GM12878 (cell line): Measurements from ENCODE around the gene BPIFB4. TPM values are rescaled to one million over a fixed set of nuclear protein-coding genes. Genes with fewer than 3 reads are reported as not detected.

Source experiments
- ATAC-seq: fragments of 200-7000 bp; cut with Tn5 transposase; 3 replicates; pipeline ENCODE4 v1.9.1; 2020; ENCODE audit warnings: mild to moderate bottlenecking, moderate library complexity
- BruUV-seq: library from RNA; stranded (reverse); fragments of 400-500 nt; replicated peaks from 2 replicates; lab custom pipeline; 2021; lab: Mats Ljungman, UMichigan
- CTCF ChIA-PET: fragments of 300-600 bp; sonication (Branson Sonifier 250); formaldehyde crosslinking; extraction: SDS; loops from one replicate; lab custom pipeline; 2021; ENCODE audit warnings: inconsistent platforms; lab: Yijun Ruan, JAX
- POLR2A ChIA-PET: fragments of 350-600 bp; formaldehyde crosslinking; extraction: SDS; loops from one replicate; lab custom pipeline; 2021; ENCODE audit warnings: inconsistent platforms; lab: Charles Lee
- RAD21 ChIA-PET: fragments of 300-600 bp; sonication (Branson Sonifier 250); formaldehyde crosslinking; loops from one replicate; lab custom pipeline; 2023; ENCODE audit warnings: antibody characterized with exemption; ENCODE audit not compliant: unreplicated experiment; lab: Charles Lee
- SMC1A ChIA-PET: fragments of 300-600 bp; sonication (Branson Sonifier 250); formaldehyde crosslinking; loops from one replicate; lab custom pipeline; 2023; ENCODE audit not compliant: unreplicated experiment, uncharacterized antibody; lab: Charles Lee
- DNase-seq: peaks from one replicate; pipeline ENCODE4 v3.0.0-alpha.2; 2011; ENCODE audit warnings: low read depth, low spot score
- FAIRE-seq: peaks from 3 replicates; lab custom pipeline; 2011; peaks lifted over from hg19 to GRCh38; lab: Jason Lieb, UNC
- H2AFZ ChIP-seq: 2 replicates; pipeline ENCODE4 v1.6.0; 2011; ENCODE audit warnings: low read depth, low read length, control low read depth; ENCODE audit not compliant: control insufficient read depth
- H3K27ac ChIP-seq: 2 replicates; pipeline ENCODE4 v1.5.1; 2011; ENCODE audit warnings: control low read depth; ENCODE audit not compliant: control insufficient read depth, insufficient read depth
- H3K27me3 ChIP-seq, 2 experiments: replicated peaks in 1 of 2; 2 replicates each; pipeline versions ENCODE4 v1.6.0 to v1.6.1; 2011; ENCODE audit warnings: low read length in 1 of 2; ENCODE audit not compliant: control insufficient read depth in 2 of 2, insufficient read depth in 2 of 2
- H3K36me3 ChIP-seq, 2 experiments: 2 replicates each; pipeline ENCODE4 v1.5.1; 2011; ENCODE audit warnings: low read length in 1 of 2; ENCODE audit not compliant: control insufficient read depth in 2 of 2, insufficient read depth in 2 of 2
- H3K4me1 ChIP-seq: 2 replicates; pipeline ENCODE4 v1.6.1; 2011; ENCODE audit warnings: mild to moderate bottlenecking, low read length, moderate library complexity, mixed read lengths; ENCODE audit not compliant: control insufficient read depth, insufficient read depth
- H3K4me2 ChIP-seq: 2 replicates; pipeline ENCODE4 v1.6.0; 2011; ENCODE audit warnings: control low read depth; ENCODE audit not compliant: control insufficient read depth, insufficient read depth
- H3K4me3 ChIP-seq: fragments of 200-600 bp; sonication (generic); 2 replicates; pipeline ENCODE4 v1.5.1; 2016
- H3K79me2 ChIP-seq: 2 replicates; pipeline ENCODE4 v1.6.0; 2011; ENCODE audit warnings: low read length; ENCODE audit not compliant: control insufficient read depth, insufficient read depth
- H3K9ac ChIP-seq: 2 replicates; pipeline ENCODE4 v1.8.0; 2011; ENCODE audit warnings: low read length, control low read depth, mixed read lengths; ENCODE audit not compliant: control insufficient read depth, insufficient read depth
- H3K9me3 ChIP-seq: replicated peaks from 3 replicates; pipeline ENCODE4 v1.5.1; 2011; ENCODE audit warnings: mild to moderate bottlenecking, low read length; ENCODE audit not compliant: control insufficient read depth, insufficient read depth
- H4K20me1 ChIP-seq: 2 replicates; pipeline ENCODE4 v1.6.0; 2011; ENCODE audit not compliant: control insufficient read depth, insufficient read depth
- BCL3 ChIP-seq: IDR thresholded peaks from 2 replicates; pipeline ENCODE4 v1.6.1; 2011; ENCODE audit warnings: borderline replicate concordance, low read depth, mild to moderate bottlenecking, moderate library complexity, low read length; ENCODE audit not compliant: insufficient read depth, poor library complexity, severe bottlenecking
- CHD2 ChIP-seq: IDR thresholded peaks from 2 replicates; pipeline ENCODE4 v1.6.1; 2011; ENCODE audit warnings: low read depth, low read length, improper control_type of control experiment, borderline replicate concordance
- HDAC2 ChIP-seq: fragments of 200-600 bp; sonication (generic); IDR thresholded peaks from 2 replicates; pipeline ENCODE4 v1.6.1; 2017
- MYB ChIP-seq: fragments of 150-350 bp; IDR thresholded peaks from 2 replicates; pipeline ENCODE4 v1.6.1; 2014; ENCODE audit warnings: mild to moderate bottlenecking, low read depth, low read length, borderline replicate concordance
- NR2C1 ChIP-seq: fragments of 450-650 bp; IDR thresholded peaks from 2 replicates; pipeline ENCODE4 v1.6.1; 2017; ENCODE audit warnings: antibody characterized with exemption, mild to moderate bottlenecking, moderate library complexity
- PAX8 ChIP-seq: fragments of 450-650 bp; IDR thresholded peaks from 2 replicates; pipeline ENCODE4 v1.6.1; 2017; ENCODE audit warnings: mild to moderate bottlenecking, moderate library complexity
- POLR2AphosphoS5 ChIP-seq: IDR thresholded peaks from 2 replicates; pipeline ENCODE4 v1.6.1; 2011; ENCODE audit warnings: mild to moderate bottlenecking, low read length, inconsistent platforms
- PRDM15 ChIP-seq: fragments of 450-650 bp; formaldehyde crosslinking; IDR thresholded peaks from 2 replicates; pipeline ENCODE4 v1.4.0; 2020; ENCODE audit warnings: mild to moderate bottlenecking, moderate library complexity
- RAD21 ChIP-seq: IDR thresholded peaks from 2 replicates; pipeline ENCODE4 v1.6.1; 2011; ENCODE audit warnings: mild to moderate bottlenecking, low read depth, low read length, moderate library complexity; ENCODE audit not compliant: insufficient read depth
- RAD51 ChIP-seq: fragments of 450-650 bp; IDR thresholded peaks from 2 replicates; pipeline ENCODE4 v1.6.1; 2016; ENCODE audit warnings: moderate library complexity, mild to moderate bottlenecking, inconsistent platforms
- STAT3 ChIP-seq: IDR thresholded peaks from 2 replicates; pipeline ENCODE4 v1.6.1; 2011; ENCODE audit warnings: low read depth, low read length, improper control_type of control experiment
- USF1 ChIP-seq: IDR thresholded peaks from 2 replicates; pipeline ENCODE4 v1.6.1; 2011; ENCODE audit warnings: borderline replicate concordance, low read depth, mild to moderate bottlenecking, moderate library complexity, mixed read lengths, low read length; ENCODE audit not compliant: insufficient read depth; ENCODE audit errors: extremely low read length
- WGBS: methylation state at CpG from one replicate; pipeline ENCODE4 v1.1.6; 2016; ENCODE audit warnings: low lambda C conversion rate; ENCODE audit not compliant: insufficient replicate concordance, insufficient coverage; ENCODE audit errors: missing lambda C conversion rate; 5-methylcytosine and 5-hydroxymethylcytosine counted together
- in situ Hi-C: fragments of 300-500 bp; cut with MboI; formaldehyde crosslinking; loops from 9 replicates; pipeline ENCODE4 v1.14.3; 2018; ENCODE audit warnings: mixed read lengths
- intact Hi-C: fragments of 100-400 bp; cut with micrococcal nuclease; formaldehyde crosslinking; loops from one replicate; pipeline ENCODE4 v1.14.2; 2022; ENCODE audit not compliant: unreplicated experiment
- polyA plus RNA-seq, 11 experiments: library from polyadenylated mRNA; depleted of rRNA in 4 of 11; unstranded in 6 of 11; stranded (reverse) in 5 of 11; fragments of >200 nt; fragmentation: Nextera tagmentation in 4 of 11; fragmentation: Illumina TruSeq in 1 of 11; extraction: Ambion mirVana in 4 of 11; extraction: Trizol in 1 of 11; gene quantifications; 1 replicate in 1 of 11; 2 replicates in 10 of 11; pipeline versions ENCODE4 v1.2.1 to v1.2.3, GENCODE V29; 2011 to 2016; ENCODE audit warnings: inconsistent platforms in 2 of 11, missing spikeins in 2 of 11, low read depth in 1 of 11
- total RNA-seq, 4 experiments: library from RNA; depleted of rRNA in 3 of 4; stranded (reverse); fragments of >200 nt in 3 of 4; fragmentation: Illumina TruSeq in 1 of 4; extraction: Trizol in 1 of 4; gene quantifications; 2 replicates each; pipeline versions ENCODE4 v1.2.1 to v1.2.3, GENCODE V29; 2013 to 2021

The BPIFB4 gene
- total and polyA plus RNA-seq, 10 of the 15 experiments (the other 5 are each of a cell fraction or from before 2014, with no cell fraction given), result 0.12 TPM; not detected in 9

- ChIA-PET POLR2A (no interaction called here), SMC1A (no interaction called here), CTCF (no interaction called here), RAD21 (no interaction called here)
- no peak overlapping the region for H3K27ac ChIP-seq
- ATAC-seq (no peak), FAIRE-seq (no peak), DNase-seq (no peak)
- no peaks in the 10 kb centered on the region for H3K79me2 ChIP-seq
- H3K36me3 ChIP-seq, result no peaks in the 10 kb centered on the region
- no peaks in the 10 kb centered on the region for H3K9me3 ChIP-seq
- intact Hi-C loops, result no loop called here
- no peak overlapping the region for H3K4me3 ChIP-seq
- WGBS, result 14% methylated on average over 7 of the region's 7 CpGs
- in situ Hi-C loops, result no loop called here
- BruUV-seq, result no TSS peak
- H3K4me1 ChIP-seq, result no peaks in the 10 kb centered on the region
- no peak overlapping the region for H3K4me2 ChIP-seq
- TF ChIP-seq MYB (no peak), HDAC2 (no peak), BCL3 (no peak)
- H4K20me1 ChIP-seq, result no peaks in the 10 kb centered on the region
- no peak overlapping the region for H3K9ac ChIP-seq
- no peak overlapping the region for H2AFZ ChIP-seq
- no peaks in the 10 kb centered on the region; a peak in 1 of 4 replicates for H3K27me3 ChIP-seq
Observed at GRCh38 chr20:33059136-33059535, 20.3 kb upstream of the BPIFB4 start.

GRCh38 chr20:33059741-33060390 lies 19.6 kb upstream of the BPIFB4 start:
- no peaks in the 10 kb centered on the region for H3K9me3 ChIP-seq
- H3K27me3 ChIP-seq, result no peaks in the 10 kb centered on the region; a peak in 1 of 4 replicates
- CTCF ChIA-PET, result no interaction called here
- RAD21 ChIA-PET, result no interaction called here
- no peaks in the 10 kb centered on the region for H4K20me1 ChIP-seq
- intact Hi-C loops (no loop called here), in situ Hi-C loops (no loop called here)
- H3K9ac ChIP-seq, result no peak overlapping the region
- H2AFZ ChIP-seq, result no peak overlapping the region
- no peaks in the 10 kb centered on the region for H3K36me3 ChIP-seq
- WGBS, result 46% methylated on average over 21 of the region's 22 CpGs
- BruUV-seq, result no TSS peak
- SMC1A ChIA-PET, result no interaction called here
- H3K4me3 ChIP-seq, result no peak overlapping the region
- POLR2A ChIA-PET, result no interaction called here
- ATAC-seq (no peak), DNase-seq (no peak), FAIRE-seq (no peak)
- H3K79me2 ChIP-seq, result no peaks in the 10 kb centered on the region
- no peaks in the 10 kb centered on the region for H3K4me1 ChIP-seq
- H3K4me2 ChIP-seq, result no peak overlapping the region
- H3K27ac ChIP-seq, result no peak overlapping the region
- TF ChIP-seq NR2C1 (no peak), USF1 (no peak), POLR2AphosphoS5 (no peak), RAD21 (no peak), RAD51 (no peak), PAX8 (no peak), CHD2 (no peak), STAT3 (no peak), PRDM15 (CRISPR knock-in tag) (no peak)
